ENCODE results near the gene BEND6.
A peak's percentile ranks its signal among the peaks of the same experiment; 100 is the strongest.

BEND6 gene

DNA sequence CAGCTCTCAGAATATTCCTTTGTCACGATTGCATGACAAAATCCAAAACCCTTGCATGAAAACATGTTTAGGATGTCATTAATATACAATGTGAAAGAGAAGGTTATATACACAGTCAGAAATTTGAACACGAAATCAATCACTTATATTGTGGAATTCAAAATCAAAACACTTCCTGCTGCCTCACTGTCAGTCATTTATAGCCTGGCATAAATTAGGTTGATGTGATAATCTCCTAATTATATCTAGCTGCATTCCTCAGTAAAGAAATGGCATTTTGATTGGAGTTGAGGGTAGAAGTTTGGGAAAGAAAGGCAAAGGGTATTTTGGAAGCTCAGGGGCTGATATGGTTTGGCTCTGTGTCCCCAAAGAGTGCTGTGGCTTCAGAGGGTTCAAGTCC lies 24.1 kb upstream of the BEND6 start:
- no peak for TF ChIP-seq CTCF (conservative IDR thresholded peaks at IDR 0.05; ENCODE audit: low read length)
- H3K4me3 ChIP-seq (ENCODE audit: low read length) = no peak overlapping the region
- DNase-seq (ENCODE audit: low read depth) = no peak

DNA sequence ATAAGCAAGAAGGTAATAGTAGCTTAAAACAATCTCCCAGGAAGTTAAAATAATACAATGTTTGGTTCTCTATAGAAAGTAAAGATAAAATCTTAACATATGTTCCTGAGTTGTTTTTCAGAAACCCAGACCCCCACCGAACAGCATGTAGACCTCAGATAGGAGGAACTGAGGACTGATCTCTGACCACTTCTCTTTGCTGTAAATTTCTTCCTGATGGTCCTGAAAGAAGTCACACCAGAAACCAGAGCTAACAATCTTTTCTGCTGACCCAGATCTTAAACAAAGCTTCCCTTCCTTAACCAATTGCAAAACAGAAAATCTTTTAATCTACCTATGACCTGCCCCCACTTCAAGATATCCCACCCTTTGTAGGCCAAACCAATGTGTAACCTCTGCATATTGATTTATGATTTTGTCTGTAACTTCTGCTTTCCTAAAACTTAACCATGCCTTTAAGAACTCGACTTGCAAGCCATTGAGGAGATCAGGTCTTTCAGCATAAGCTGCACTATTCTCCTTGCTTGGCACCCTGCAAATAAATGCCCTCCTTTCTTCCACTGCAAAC lies 21.9 kb upstream of the BEND6 start:
- H3K4me3 ChIP-seq (ENCODE audit: low read length) = no peak overlapping the region
- DNase-seq (ENCODE audit: low read depth) = no peak
- no peak for TF ChIP-seq CTCF (conservative IDR thresholded peaks at IDR 0.05; ENCODE audit: low read length)

- no peak overlapping the region for H3K4me3 ChIP-seq (ENCODE audit: low read length)
- DNase-seq (ENCODE audit: low read depth) = no peak
- TF ChIP-seq CTCF (conservative IDR thresholded peaks at IDR 0.05; ENCODE audit: low read length) = no peak
Observed at GRCh38 chr6:56933650-56934049, 21.3 kb upstream of the BEND6 start.

- no peak overlapping the region for H3K4me3 ChIP-seq (ENCODE audit: low read length)
- TF ChIP-seq CTCF (conservative IDR thresholded peaks at IDR 0.05; ENCODE audit: low read length) = no peak
- DNase-seq (ENCODE audit: low read depth) = no peak
Observed at GRCh38 chr6:56934876-56935275, 20.0 kb upstream of the BEND6 start.

- no peak for TF ChIP-seq CTCF (conservative IDR thresholded peaks at IDR 0.05; ENCODE audit: low read length)
- no peak overlapping the region for H3K4me3 ChIP-seq (ENCODE audit: low read length)
- DNase-seq (ENCODE audit: low read depth) = no peak
Observed at GRCh38 chr6:56936466-56936865, 18.4 kb upstream of the BEND6 start.

GRCh38 chr6:56938649-56939191 lies 16.2 kb upstream of the BEND6 start:
- no peak for TF ChIP-seq CTCF (conservative IDR thresholded peaks at IDR 0.05; ENCODE audit: low read length)
- DNase-seq (ENCODE audit: low read depth) = peak; percentile 100
- H3K4me3 ChIP-seq (ENCODE audit: low read length) = no peak overlapping the region

GRCh38 chr6:56940463-56940862 lies 14.4 kb upstream of the BEND6 start:
- H3K4me3 ChIP-seq (ENCODE audit: low read length) = no peak overlapping the region
- TF ChIP-seq CTCF (conservative IDR thresholded peaks at IDR 0.05; ENCODE audit: low read length) = no peak
- no peak for DNase-seq (ENCODE audit: low read depth)
